ENCODE data around the gene ALK.

The ALK gene

GRCh38 chr2:29576231-29576630 is 345.2 kb downstream of the ALK start:
- no peaks in the 10 kb centered on the region for H3K9me3 ChIP-seq (ENCODE audit: control insufficient read depth, low read length)
- no peaks in the 10 kb centered on the region for H3K27me3 ChIP-seq (replicated peaks; ENCODE audit: control insufficient read depth, insufficient read depth, low read length, poor library complexity, severe bottlenecking)
- H3K27ac ChIP-seq (ENCODE audit: insufficient read depth, low read length, poor library complexity, severe bottlenecking), result no peak overlapping the region
- no peaks in the 10 kb centered on the region for H3K36me3 ChIP-seq (ENCODE audit: control insufficient read depth, insufficient read depth, low read length)
- H3K4me1 ChIP-seq (ENCODE audit: control insufficient read depth, insufficient read depth, low read length, poor library complexity, severe bottlenecking), result no peaks in the 10 kb centered on the region
- H3K4me3 ChIP-seq (ENCODE audit: insufficient read depth, low read depth, low read length, poor library complexity, severe bottlenecking), result no peak overlapping the region
- DNase-seq, result no peak

GRCh38 chr2:29575370-29575890 is 346.0 kb downstream of the ALK start:
- no peak for DNase-seq
- no peaks in the 10 kb centered on the region for H3K4me1 ChIP-seq (ENCODE audit: control insufficient read depth, insufficient read depth, low read length, poor library complexity, severe bottlenecking)
- no peaks in the 10 kb centered on the region for H3K9me3 ChIP-seq (ENCODE audit: control insufficient read depth, low read length)
- no peaks in the 10 kb centered on the region for H3K36me3 ChIP-seq (ENCODE audit: control insufficient read depth, insufficient read depth, low read length)
- no peak overlapping the region for H3K27ac ChIP-seq (ENCODE audit: insufficient read depth, low read length, poor library complexity, severe bottlenecking)
- H3K4me3 ChIP-seq (ENCODE audit: insufficient read depth, low read depth, low read length, poor library complexity, severe bottlenecking), result no peak overlapping the region
- H3K27me3 ChIP-seq (replicated peaks; ENCODE audit: control insufficient read depth, insufficient read depth, low read length, poor library complexity, severe bottlenecking), result no peaks in the 10 kb centered on the region

GRCh38 chr2:29573612-29574011 is 347.8 kb downstream of the ALK start:
- Histone ChIP-seq H3K27me3 (replicated peaks; ENCODE audit: control insufficient read depth, insufficient read depth, low read length, poor library complexity, severe bottlenecking) (no peaks in the 10 kb centered on the region), H3K36me3 (ENCODE audit: control insufficient read depth, insufficient read depth, low read length) (no peaks in the 10 kb centered on the region), H3K27ac (ENCODE audit: insufficient read depth, low read length, poor library complexity, severe bottlenecking) (no peak overlapping the region), H3K4me3 (ENCODE audit: insufficient read depth, low read depth, low read length, poor library complexity, severe bottlenecking) (no peak overlapping the region), H3K4me1 (ENCODE audit: control insufficient read depth, insufficient read depth, low read length, poor library complexity, severe bottlenecking) (no peaks in the 10 kb centered on the region), H3K9me3 (ENCODE audit: control insufficient read depth, low read length) (no peaks in the 10 kb centered on the region)
- no peak for DNase-seq

- no peak for DNase-seq
- H3K27ac ChIP-seq (ENCODE audit: insufficient read depth, low read length, poor library complexity, severe bottlenecking), result no peak overlapping the region
- no peaks in the 10 kb centered on the region for H3K9me3 ChIP-seq (ENCODE audit: control insufficient read depth, low read length)
- no peaks in the 10 kb centered on the region for H3K27me3 ChIP-seq (replicated peaks; ENCODE audit: control insufficient read depth, insufficient read depth, low read length, poor library complexity, severe bottlenecking)
- H3K4me1 ChIP-seq (ENCODE audit: control insufficient read depth, insufficient read depth, low read length, poor library complexity, severe bottlenecking), result no peaks in the 10 kb centered on the region
- H3K4me3 ChIP-seq (ENCODE audit: insufficient read depth, low read depth, low read length, poor library complexity, severe bottlenecking), result no peak overlapping the region
- no peaks in the 10 kb centered on the region for H3K36me3 ChIP-seq (ENCODE audit: control insufficient read depth, insufficient read depth, low read length)
Measured at GRCh38 chr2:29573147-29573546, 348.2 kb downstream of the ALK start.

- H3K4me3 ChIP-seq (ENCODE audit: insufficient read depth, low read depth, low read length, poor library complexity, severe bottlenecking), result no peak overlapping the region
- H3K36me3 ChIP-seq (ENCODE audit: control insufficient read depth, insufficient read depth, low read length), result no peaks in the 10 kb centered on the region
- DNase-seq, result no peak
- H3K4me1 ChIP-seq (ENCODE audit: control insufficient read depth, insufficient read depth, low read length, poor library complexity, severe bottlenecking), result no peaks in the 10 kb centered on the region
- no peaks in the 10 kb centered on the region for H3K9me3 ChIP-seq (ENCODE audit: control insufficient read depth, low read length)
- no peak overlapping the region for H3K27ac ChIP-seq (ENCODE audit: insufficient read depth, low read length, poor library complexity, severe bottlenecking)
- H3K27me3 ChIP-seq (replicated peaks; ENCODE audit: control insufficient read depth, insufficient read depth, low read length, poor library complexity, severe bottlenecking), result no peaks in the 10 kb centered on the region
Measured at GRCh38 chr2:29570539-29570938, 350.8 kb downstream of the ALK start.

- Histone ChIP-seq H3K4me3 (ENCODE audit: insufficient read depth, low read depth, low read length, poor library complexity, severe bottlenecking) (no peak overlapping the region), H3K9me3 (ENCODE audit: control insufficient read depth, low read length) (no peaks in the 10 kb centered on the region), H3K4me1 (ENCODE audit: control insufficient read depth, insufficient read depth, low read length, poor library complexity, severe bottlenecking) (no peaks in the 10 kb centered on the region), H3K36me3 (ENCODE audit: control insufficient read depth, insufficient read depth, low read length) (no peaks in the 10 kb centered on the region), H3K27me3 (replicated peaks; ENCODE audit: control insufficient read depth, insufficient read depth, low read length, poor library complexity, severe bottlenecking) (no peaks in the 10 kb centered on the region), H3K27ac (ENCODE audit: insufficient read depth, low read length, poor library complexity, severe bottlenecking) (no peak overlapping the region)
- DNase-seq, result no peak
Measured at GRCh38 chr2:29567906-29568520, 353.4 kb downstream of the ALK start.

GRCh38 chr2:29563697-29564096 is 357.7 kb downstream of the ALK start:
- H3K4me3 ChIP-seq (ENCODE audit: insufficient read depth, low read depth, low read length, poor library complexity, severe bottlenecking), result no peak overlapping the region
- no peaks in the 10 kb centered on the region for H3K36me3 ChIP-seq (ENCODE audit: control insufficient read depth, insufficient read depth, low read length)
- no peaks in the 10 kb centered on the region for H3K4me1 ChIP-seq (ENCODE audit: control insufficient read depth, insufficient read depth, low read length, poor library complexity, severe bottlenecking)
- no peak for DNase-seq
- H3K27me3 ChIP-seq (replicated peaks; ENCODE audit: control insufficient read depth, insufficient read depth, low read length, poor library complexity, severe bottlenecking), result no peaks in the 10 kb centered on the region
- no peaks in the 10 kb centered on the region for H3K9me3 ChIP-seq (ENCODE audit: control insufficient read depth, low read length)
- no peak overlapping the region for H3K27ac ChIP-seq (ENCODE audit: insufficient read depth, low read length, poor library complexity, severe bottlenecking)

GRCh38 chr2:29562896-29563295 is 358.5 kb downstream of the ALK start:
- no peak for DNase-seq
- Histone ChIP-seq H3K27me3 (replicated peaks; ENCODE audit: control insufficient read depth, insufficient read depth, low read length, poor library complexity, severe bottlenecking) (no peaks in the 10 kb centered on the region), H3K27ac (ENCODE audit: insufficient read depth, low read length, poor library complexity, severe bottlenecking) (no peak overlapping the region), H3K4me1 (ENCODE audit: control insufficient read depth, insufficient read depth, low read length, poor library complexity, severe bottlenecking) (no peaks in the 10 kb centered on the region), H3K36me3 (ENCODE audit: control insufficient read depth, insufficient read depth, low read length) (no peaks in the 10 kb centered on the region), H3K9me3 (ENCODE audit: control insufficient read depth, low read length) (no peaks in the 10 kb centered on the region), H3K4me3 (ENCODE audit: insufficient read depth, low read depth, low read length, poor library complexity, severe bottlenecking) (no peak overlapping the region)

GRCh38 chr2:29562319-29562718 is 359.1 kb downstream of the ALK start:
- no peak for DNase-seq
- Histone ChIP-seq H3K4me1 (ENCODE audit: control insufficient read depth, insufficient read depth, low read length, poor library complexity, severe bottlenecking) (no peaks in the 10 kb centered on the region), H3K4me3 (ENCODE audit: insufficient read depth, low read depth, low read length, poor library complexity, severe bottlenecking) (no peak overlapping the region)

GRCh38 chr2:29561628-29562027 is 359.8 kb downstream of the ALK start:
- no peak for DNase-seq
- Histone ChIP-seq H3K9me3 (ENCODE audit: control insufficient read depth, low read length) (no peaks in the 10 kb centered on the region), H3K4me3 (ENCODE audit: insufficient read depth, low read depth, low read length, poor library complexity, severe bottlenecking) (no peak overlapping the region), H3K27ac (ENCODE audit: insufficient read depth, low read length, poor library complexity, severe bottlenecking) (no peak overlapping the region), H3K27me3 (replicated peaks; ENCODE audit: control insufficient read depth, insufficient read depth, low read length, poor library complexity, severe bottlenecking) (no peaks in the 10 kb centered on the region), H3K36me3 (ENCODE audit: control insufficient read depth, insufficient read depth, low read length) (no peaks in the 10 kb centered on the region), H3K4me1 (ENCODE audit: control insufficient read depth, insufficient read depth, low read length, poor library complexity, severe bottlenecking) (no peaks in the 10 kb centered on the region)

More at GRCh38 chr2:29562319-29562718, 359.1 kb downstream of the ALK start:
- Histone ChIP-seq H3K36me3 (ENCODE audit: control insufficient read depth, insufficient read depth, low read length) (no peaks in the 10 kb centered on the region), H3K9me3 (ENCODE audit: control insufficient read depth, low read length) (no peaks in the 10 kb centered on the region), H3K27ac (ENCODE audit: insufficient read depth, low read length, poor library complexity, severe bottlenecking) (no peak overlapping the region), H3K27me3 (replicated peaks; ENCODE audit: control insufficient read depth, insufficient read depth, low read length, poor library complexity, severe bottlenecking) (no peaks in the 10 kb centered on the region)

Data from effector memory CD4-positive, alpha-beta T cell (primary cell).